ENCODE measurements around the gene ANKRD18A.

DNA sequence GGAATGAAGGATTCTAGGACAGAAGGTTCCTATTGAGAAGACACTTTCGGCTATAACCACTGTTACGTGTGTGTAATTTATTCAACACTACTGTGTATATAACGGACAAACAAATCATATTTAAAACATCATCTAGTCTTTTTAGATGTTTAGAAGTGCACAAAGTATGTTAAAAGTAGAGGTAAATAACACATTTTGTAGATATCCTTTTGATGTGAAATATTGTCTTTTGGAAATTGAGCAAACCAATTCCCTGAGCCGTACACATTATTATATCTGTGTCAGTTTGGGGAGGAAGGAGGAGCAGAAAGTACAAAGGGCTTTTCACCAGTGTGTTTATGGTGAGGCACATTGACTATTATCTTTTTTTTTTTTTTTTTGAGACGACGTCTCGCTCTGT is 39.1 kb upstream of the ANKRD18A start:
- TF ChIP-seq ZFP41 (tag by site-specific recombination; IDR thresholded peaks at IDR 0.05; ENCODE audit: borderline replicate concordance), result no peak
- TF ChIP-seq REST (tag by site-specific recombination; IDR thresholded peaks at IDR 0.05), result no peak
- TF ChIP-seq, protein P1, sequence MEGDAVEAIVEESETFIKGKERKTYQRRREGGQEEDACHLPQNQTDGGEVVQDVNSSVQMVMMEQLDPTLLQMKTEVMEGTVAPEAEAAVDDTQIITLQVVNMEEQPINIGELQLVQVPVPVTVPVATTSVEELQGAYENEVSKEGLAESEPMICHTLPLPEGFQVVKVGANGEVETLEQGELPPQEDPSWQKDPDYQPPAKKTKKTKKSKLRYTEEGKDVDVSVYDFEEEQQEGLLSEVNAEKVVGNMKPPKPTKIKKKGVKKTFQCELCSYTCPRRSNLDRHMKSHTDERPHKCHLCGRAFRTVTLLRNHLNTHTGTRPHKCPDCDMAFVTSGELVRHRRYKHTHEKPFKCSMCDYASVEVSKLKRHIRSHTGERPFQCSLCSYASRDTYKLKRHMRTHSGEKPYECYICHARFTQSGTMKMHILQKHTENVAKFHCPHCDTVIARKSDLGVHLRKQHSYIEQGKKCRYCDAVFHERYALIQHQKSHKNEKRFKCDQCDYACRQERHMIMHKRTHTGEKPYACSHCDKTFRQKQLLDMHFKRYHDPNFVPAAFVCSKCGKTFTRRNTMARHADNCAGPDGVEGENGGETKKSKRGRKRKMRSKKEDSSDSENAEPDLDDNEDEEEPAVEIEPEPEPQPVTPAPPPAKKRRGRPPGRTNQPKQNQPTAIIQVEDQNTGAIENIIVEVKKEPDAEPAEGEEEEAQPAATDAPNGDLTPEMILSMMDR (tag by site-specific recombination; IDR thresholded peaks at IDR 0.05), result no peak
- no peak for TF ChIP-seq ZNF274 (IDR thresholded peaks at IDR 0.05; ENCODE audit: low read length)
- no peak for TF ChIP-seq ZNF274 (tag by site-specific recombination; IDR thresholded peaks at IDR 0.05; ENCODE audit: borderline replicate concordance)
- no peak for TF ChIP-seq MEIS1 (CRISPR knock-in tag; IDR thresholded peaks at IDR 0.05; ENCODE audit: borderline replicate concordance)
- TF ChIP-seq HOXD13 (CRISPR knock-in tag; IDR thresholded peaks at IDR 0.05; ENCODE audit: borderline replicate concordance), result no peak
- no peak for TF ChIP-seq TCF7L2 (IDR thresholded peaks at IDR 0.05; ENCODE audit: borderline replicate concordance, low read depth, low read length)
- TF ChIP-seq ZNF843 (tag by site-specific recombination; IDR thresholded peaks at IDR 0.05), result no peak
- no peak for TF ChIP-seq ZNF548 (tag by site-specific recombination; IDR thresholded peaks at IDR 0.05)

Data from HEK293 (cell line).